ENCODE data around the gene BRD7. TPM values are rescaled to one million over a fixed set of nuclear protein-coding genes. Genes with fewer than 3 reads are reported as not detected.

BRD7 gene
- total RNA-seq, 1 experiment from 2014 or later, result 81.6 TPM

- Histone ChIP-seq H3K36me3 (no peaks in the 10 kb centered on the region), H3K4me1 (no peaks in the 10 kb centered on the region), H3K27me3 (no peaks in the 10 kb centered on the region; the same call in 1 of the 2 replicates), H3K4me3 (no peak overlapping the region), H3K27ac (no peak overlapping the region), H3K9me3 (replicated peaks) (no peaks in the 10 kb centered on the region)
- no peak for DNase-seq
These were observed 27.2 kb upstream of the BRD7 start for GRCh38 chr16:50395763-50396710.

DNA sequence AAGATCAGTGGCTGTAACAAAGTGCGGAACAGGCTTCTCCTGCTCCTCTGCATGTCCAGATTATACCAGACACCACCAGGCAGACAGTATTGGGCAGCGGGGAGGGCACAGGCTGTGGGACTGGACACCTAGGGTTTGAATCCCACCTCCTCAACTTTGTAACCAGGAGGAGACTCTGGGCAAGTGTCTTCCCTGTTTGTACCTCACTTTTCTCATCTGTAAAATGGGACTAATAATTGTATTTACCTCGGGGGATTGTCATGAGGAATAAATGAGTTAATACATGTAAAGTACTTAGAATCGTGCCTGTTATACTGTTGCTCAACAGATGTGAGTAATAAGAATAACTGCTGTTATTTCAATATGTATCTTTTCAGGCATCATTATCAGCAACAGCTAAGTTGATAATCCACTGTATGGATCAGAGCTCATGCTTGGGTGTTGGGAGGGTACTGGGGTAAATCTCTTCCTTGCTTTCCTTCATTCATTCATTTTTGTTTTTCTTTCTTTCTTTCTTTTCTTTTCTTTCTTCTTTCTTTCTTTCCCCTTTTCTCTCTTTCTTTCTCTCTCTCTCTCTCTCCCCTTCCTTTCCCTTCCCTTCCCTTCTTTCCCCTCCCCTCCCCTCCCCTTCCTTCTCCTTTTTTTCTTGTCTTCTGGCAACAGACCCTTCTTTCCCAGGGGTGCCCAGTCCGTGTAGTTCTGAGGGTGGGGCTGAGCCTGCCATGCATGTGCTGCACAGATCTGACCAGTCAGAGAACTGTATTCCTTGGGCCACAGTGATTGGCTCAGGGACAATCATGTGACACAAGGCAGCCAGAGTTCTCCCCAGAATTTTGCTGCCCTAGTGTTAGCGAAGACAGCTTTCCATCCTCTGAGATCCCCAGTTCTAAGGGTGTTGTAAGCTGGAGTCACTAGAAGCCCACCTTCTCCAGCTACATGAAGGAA lies 25.3 kb upstream of the BRD7 start:
- Histone ChIP-seq H3K4me1 (no peaks in the 10 kb centered on the region), H3K27ac (no peak overlapping the region), H3K36me3 (no peaks in the 10 kb centered on the region), H3K9me3 (replicated peaks) (no peaks in the 10 kb centered on the region), H3K27me3 (no peaks in the 10 kb centered on the region; the same call in 1 of the 2 replicates), H3K4me3 (no peak overlapping the region)
- DNase-seq, result peak in 1 of 2 experiments; percentile 22

GRCh38 chr16:50393416-50393815 lies 24.6 kb upstream of the BRD7 start:
- Histone ChIP-seq H3K4me3 (no peak overlapping the region), H3K27me3 (no peaks in the 10 kb centered on the region; the same call in 1 of the 2 replicates), H3K9me3 (replicated peaks) (no peaks in the 10 kb centered on the region), H3K4me1 (no peaks in the 10 kb centered on the region), H3K36me3 (no peaks in the 10 kb centered on the region), H3K27ac (no peak overlapping the region)
- no peak for DNase-seq

- H3K27ac ChIP-seq, result no peak overlapping the region
- no peaks in the 10 kb centered on the region for H3K36me3 ChIP-seq
These were observed 22.3 kb upstream of the BRD7 start for GRCh38 chr16:50390914-50391716.

DNA sequence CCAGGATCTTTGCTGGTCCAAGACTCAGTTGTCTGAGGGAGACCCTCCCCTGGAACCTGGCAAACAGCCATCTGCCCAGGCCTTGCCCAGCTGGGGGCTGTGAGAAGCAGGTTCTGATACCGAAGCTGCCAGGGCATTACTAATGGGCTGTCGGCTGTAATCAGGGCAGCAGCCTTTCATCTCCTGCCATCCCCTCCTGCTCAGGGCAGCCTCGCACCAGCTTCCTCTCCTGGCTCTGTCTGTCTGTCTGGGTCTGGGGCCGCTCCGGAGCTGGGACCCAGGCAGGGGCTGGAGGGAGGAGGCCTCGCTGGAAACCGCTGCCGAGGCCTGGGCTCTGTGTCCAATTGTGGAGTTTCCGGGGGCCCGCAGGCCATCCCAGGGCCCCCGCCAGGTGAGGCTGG lies 21.6 kb upstream of the BRD7 start:
- Histone ChIP-seq H3K4me3 (no peak overlapping the region), H3K9me3 (replicated peaks) (no peaks in the 10 kb centered on the region), H3K36me3 (no peaks in the 10 kb centered on the region), H3K4me1 (no peaks in the 10 kb centered on the region), H3K27me3 (no peaks in the 10 kb centered on the region), H3K27ac (no peak overlapping the region)
- no peak for DNase-seq

More at GRCh38 chr16:50390914-50391716, 22.3 kb upstream of the BRD7 start:
- Histone ChIP-seq H3K27me3 (no peaks in the 10 kb centered on the region), H3K9me3 (replicated peaks) (no peaks in the 10 kb centered on the region), H3K4me3 (no peak overlapping the region), H3K4me1 (no peaks in the 10 kb centered on the region)
- DNase-seq, result no peak

- Histone ChIP-seq H3K27ac (no peak overlapping the region), H3K4me3 (no peak overlapping the region), H3K36me3 (no peaks in the 10 kb centered on the region), H3K4me1 (no peaks in the 10 kb centered on the region), H3K27me3 (no peaks in the 10 kb centered on the region), H3K9me3 (replicated peaks) (no peaks in the 10 kb centered on the region)
- DNase-seq, result no peak
These were observed 21.1 kb upstream of the BRD7 start for GRCh38 chr16:50389900-50390299.

DNA sequence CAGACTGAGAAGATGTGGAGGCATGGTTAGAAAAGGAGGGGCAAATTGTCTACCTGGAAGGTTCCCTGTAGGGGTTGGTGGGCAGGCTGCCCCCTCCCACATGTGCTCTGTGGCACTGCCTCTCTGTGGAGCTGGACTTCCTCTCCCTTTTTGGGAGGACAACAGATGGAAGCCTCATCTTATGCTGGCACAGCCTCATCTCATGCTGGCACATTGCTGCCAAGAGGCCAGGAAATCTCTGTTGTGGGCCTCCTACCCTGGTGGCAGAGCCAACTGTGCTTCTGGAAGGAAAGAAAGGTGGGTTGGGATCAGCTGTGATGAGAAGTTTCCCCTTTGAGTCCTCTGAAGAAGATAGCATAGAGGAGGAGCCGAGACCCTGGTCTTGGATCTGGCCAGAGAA lies 19.7 kb upstream of the BRD7 start:
- Histone ChIP-seq H3K4me1 (no peaks in the 10 kb centered on the region), H3K4me3 (no peak overlapping the region), H3K36me3 (no peaks in the 10 kb centered on the region), H3K27me3 (no peaks in the 10 kb centered on the region), H3K27ac (no peak overlapping the region), H3K9me3 (replicated peaks) (no peaks in the 10 kb centered on the region)
- DNase-seq, result no peak

- no peaks in the 10 kb centered on the region for H3K9me3 ChIP-seq (replicated peaks)
- H3K4me3 ChIP-seq, result no peak overlapping the region
- no peak for DNase-seq
- no peaks in the 10 kb centered on the region for H3K36me3 ChIP-seq
- no peaks in the 10 kb centered on the region for H3K4me1 ChIP-seq
- H3K27ac ChIP-seq, result no peak overlapping the region
- H3K27me3 ChIP-seq, result no peaks in the 10 kb centered on the region
These were observed 18.0 kb upstream of the BRD7 start for GRCh38 chr16:50386774-50387173.

DNA sequence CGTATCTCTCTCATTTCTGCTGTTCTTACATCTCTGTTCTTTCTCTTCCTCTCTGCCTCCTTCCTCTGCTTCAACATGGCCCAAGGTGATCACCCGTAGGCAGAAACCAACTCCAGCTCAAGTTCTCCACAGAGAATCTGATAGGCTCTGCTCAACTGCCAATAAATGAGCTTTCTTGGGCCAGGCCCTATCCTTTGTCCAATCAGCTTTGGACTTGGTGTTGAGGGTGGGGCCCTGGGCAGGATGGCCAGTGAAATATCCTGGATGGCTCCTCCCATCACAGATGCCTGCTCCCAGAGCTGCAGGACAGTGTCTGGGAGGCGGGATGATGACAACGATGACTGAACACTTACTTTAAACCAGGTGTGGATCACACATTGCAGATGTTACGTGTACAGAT lies 17.4 kb upstream of the BRD7 start:
- Histone ChIP-seq H3K4me1 (no peaks in the 10 kb centered on the region), H3K27ac (no peak overlapping the region)

DNA sequence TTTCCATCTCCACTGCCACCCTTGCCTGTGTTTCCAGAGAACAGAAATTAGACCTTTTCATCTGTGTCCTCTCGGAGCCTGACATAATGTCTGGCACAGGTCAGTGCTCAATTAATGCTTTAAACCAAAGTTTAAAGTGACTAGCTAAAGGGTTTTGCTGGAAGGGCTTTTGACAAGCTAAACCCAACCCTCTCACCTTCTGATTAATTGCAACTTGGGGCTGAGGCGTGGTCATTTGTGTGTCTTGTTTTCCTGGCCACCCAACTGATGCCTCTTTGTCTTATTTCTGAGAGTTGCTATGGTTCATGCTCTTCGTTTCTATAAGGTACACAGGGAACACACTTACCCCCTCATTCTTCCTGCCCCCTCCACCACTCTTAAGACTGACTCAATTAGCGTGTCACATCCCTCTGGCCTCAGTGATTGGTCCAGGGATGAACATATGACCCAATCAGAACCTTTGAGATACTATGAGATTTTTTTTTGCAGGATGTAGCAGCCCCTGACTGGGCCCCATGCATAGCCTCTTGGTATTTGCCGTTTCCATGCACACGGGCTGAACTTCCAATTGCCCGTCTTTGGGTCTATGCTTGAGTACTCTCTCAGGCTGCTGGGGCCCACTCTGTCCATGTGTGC lies 15.8 kb upstream of the BRD7 start:
- Histone ChIP-seq H3K9me3 (replicated peaks) (no peaks in the 10 kb centered on the region), H3K27ac (no peak overlapping the region), H3K27me3 (no peaks in the 10 kb centered on the region; the same call in 1 of the 2 replicates), H3K4me1 (no peaks in the 10 kb centered on the region), H3K36me3 (no peaks in the 10 kb centered on the region), H3K4me3 (no peak overlapping the region)
- no peak for DNase-seq

More for the DNA sequence above, 17.4 kb upstream of the BRD7 start:
- Histone ChIP-seq H3K9me3 (replicated peaks) (no peaks in the 10 kb centered on the region), H3K4me3 (no peak overlapping the region), H3K27me3 (no peaks in the 10 kb centered on the region), H3K36me3 (no peaks in the 10 kb centered on the region)
- DNase-seq, result peak in 1 of 2 experiments; percentile 41

GRCh38 chr16:50381679-50382440 lies 13.1 kb upstream of the BRD7 start:
- peak; percentile 27 for DNase-seq
- Histone ChIP-seq H3K27ac (no peak overlapping the region), H3K9me3 (replicated peaks) (no peaks in the 10 kb centered on the region), H3K4me1 (no peaks in the 10 kb centered on the region), H3K4me3 (no peak overlapping the region), H3K27me3 (no peaks in the 10 kb centered on the region; the same call in 1 of the 2 replicates), H3K36me3 (no peaks in the 10 kb centered on the region)

DNA sequence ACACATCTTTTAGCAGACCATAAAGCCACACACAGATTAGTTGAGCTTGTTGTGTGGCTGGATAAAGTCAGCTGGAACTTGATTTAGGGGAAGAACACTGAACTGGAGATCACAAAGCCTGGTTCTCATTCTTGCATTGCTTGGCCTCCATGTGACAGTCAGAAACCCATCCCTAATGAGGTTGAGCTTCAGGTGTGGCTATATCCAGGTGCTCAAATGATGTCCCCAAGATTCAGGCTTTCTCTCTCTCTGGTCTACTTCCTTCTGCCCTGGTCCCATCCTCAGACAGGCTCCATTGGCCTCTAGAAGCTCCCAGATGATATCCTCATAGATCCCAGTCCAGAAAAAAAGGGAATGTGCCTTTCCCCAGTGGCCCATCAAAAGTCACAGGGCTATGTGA lies 9.6 kb upstream of the BRD7 start:
- no peaks in the 10 kb centered on the region for H3K9me3 ChIP-seq (replicated peaks)
- H3K27ac ChIP-seq, result no peak overlapping the region
- no peaks in the 10 kb centered on the region for H3K4me1 ChIP-seq
- H3K4me3 ChIP-seq, result no peak overlapping the region
- DNase-seq, result no peak
- H3K27me3 ChIP-seq, result peaks cover 3% of the 10 kb centered on the region; the same call in 1 of the 2 replicates
- no peaks in the 10 kb centered on the region for H3K36me3 ChIP-seq

DNA sequence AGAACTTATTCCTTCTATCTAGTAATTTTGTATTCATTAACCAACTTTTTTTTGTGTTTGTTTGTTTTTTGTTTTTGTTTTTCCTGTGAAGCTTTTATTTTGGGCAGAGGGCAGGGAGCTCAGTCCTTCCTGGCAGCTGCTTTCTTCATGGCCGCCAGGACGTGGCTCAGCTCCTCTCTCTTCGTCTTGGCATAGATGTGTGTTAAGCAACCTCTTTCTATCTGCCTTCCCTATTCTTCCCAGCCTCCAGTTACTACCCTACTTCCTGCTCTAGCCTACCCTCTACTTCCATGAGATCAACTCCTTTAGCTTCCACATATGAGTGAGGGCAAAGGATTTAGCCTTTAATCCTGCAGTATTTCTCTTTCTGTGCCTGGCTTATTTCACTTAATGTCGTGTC lies 8.2 kb upstream of the BRD7 start:
- Histone ChIP-seq H3K4me3 (no peak overlapping the region), H3K9me3 (replicated peaks) (no peaks in the 10 kb centered on the region), H3K4me1 (no peaks in the 10 kb centered on the region), H3K27me3 (peaks cover 3% of the 10 kb centered on the region; the same call in 1 of the 2 replicates), H3K27ac (no peak overlapping the region), H3K36me3 (no peaks in the 10 kb centered on the region)
- no peak for DNase-seq
